HG03060 (cell line): ENCODE results near the gene TP53I13.
"Not testable (repeated sequence)": the region's sequence is repeated elsewhere in the genome, so short reads cannot be mapped to it uniquely, and the experiment has no call there.

Source experiments
- ATAC-seq: cut with Tn5 transposase; IDR thresholded peaks from one replicate; pipeline ENCODE4 v1.9.1; 2021; ENCODE audit warnings: low read depth, moderate number of reproducible peaks; ENCODE audit not compliant: unreplicated experiment

Gene TP53I13

GRCh38 chr17:29568331-29569244 lies at the start of gene TP53I13:
Gene TP53I13 (plus strand): TSS chr17:29568701. CDS start chr17:29568759, 58 bp downstream.
- ATAC-seq = no peak

- no peak for ATAC-seq
Observed at GRCh38 chr17:29524692-29525091, 43.8 kb upstream of the TP53I13 start.

- ATAC-seq = no peak
Observed at GRCh38 chr17:29526322-29526721, 42.2 kb upstream of the TP53I13 start.

DNA sequence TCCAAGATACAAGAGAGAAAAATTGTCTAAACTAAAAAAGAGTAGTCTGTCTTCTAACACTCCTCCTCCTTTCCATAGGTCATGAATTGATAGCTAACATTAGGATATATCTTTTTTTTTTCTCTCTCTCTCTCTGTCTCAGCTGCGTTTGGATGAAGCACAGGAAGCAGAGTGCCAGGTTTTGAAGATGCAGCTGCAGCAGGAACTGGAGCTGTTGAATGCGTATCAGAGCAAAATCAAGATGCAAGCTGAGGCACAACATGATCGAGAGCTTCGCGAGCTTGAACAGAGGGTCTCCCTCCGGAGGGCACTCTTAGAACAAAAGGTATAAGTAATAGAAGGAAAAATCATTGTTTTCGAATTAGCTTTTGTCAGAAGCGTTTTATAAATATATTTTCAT lies 34.5 kb upstream of the TP53I13 start:
- ATAC-seq = no peak

- ATAC-seq = no peak
Observed at GRCh38 chr17:29544066-29544465, 24.4 kb upstream of the TP53I13 start.

GRCh38 chr17:29546085-29546484 lies 22.4 kb upstream of the TP53I13 start:
- ATAC-seq = no peak

GRCh38 chr17:29546830-29547229 lies 21.7 kb upstream of the TP53I13 start:
- no peak for ATAC-seq

- no peak for ATAC-seq
Observed at GRCh38 chr17:29549177-29549923, 19.2 kb upstream of the TP53I13 start.

- ATAC-seq = no peak
Observed at GRCh38 chr17:29555840-29556239, 12.7 kb upstream of the TP53I13 start.

- ATAC-seq = no peak
Observed at GRCh38 chr17:29557085-29557738, 11.3 kb upstream of the TP53I13 start.

- ATAC-seq = no peak
Observed at GRCh38 chr17:29557739-29558116, 10.8 kb upstream of the TP53I13 start.

- not testable (repeated sequence) for ATAC-seq
Observed at GRCh38 chr17:29558139-29558538, 10.4 kb upstream of the TP53I13 start.

DNA sequence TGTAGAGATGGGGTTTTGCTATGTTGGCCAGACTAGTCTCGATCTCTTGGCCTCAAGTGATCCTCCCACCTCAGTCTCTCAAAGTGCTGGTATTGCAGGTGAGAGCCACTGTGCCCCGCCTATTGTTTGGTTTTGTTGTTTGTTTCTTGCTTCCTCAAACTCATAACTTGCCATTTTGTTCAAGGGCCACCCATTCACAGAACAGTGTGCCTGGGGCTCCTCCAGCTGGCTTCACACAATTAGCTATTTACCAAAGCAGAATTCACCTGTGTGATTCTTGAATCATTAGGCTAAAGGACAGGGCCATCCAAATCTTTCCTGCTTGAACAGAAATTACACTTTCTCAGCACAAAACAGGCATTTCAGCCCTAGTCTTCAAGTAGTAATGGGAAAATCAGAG lies 8.9 kb upstream of the TP53I13 start:
- no peak for ATAC-seq

DNA sequence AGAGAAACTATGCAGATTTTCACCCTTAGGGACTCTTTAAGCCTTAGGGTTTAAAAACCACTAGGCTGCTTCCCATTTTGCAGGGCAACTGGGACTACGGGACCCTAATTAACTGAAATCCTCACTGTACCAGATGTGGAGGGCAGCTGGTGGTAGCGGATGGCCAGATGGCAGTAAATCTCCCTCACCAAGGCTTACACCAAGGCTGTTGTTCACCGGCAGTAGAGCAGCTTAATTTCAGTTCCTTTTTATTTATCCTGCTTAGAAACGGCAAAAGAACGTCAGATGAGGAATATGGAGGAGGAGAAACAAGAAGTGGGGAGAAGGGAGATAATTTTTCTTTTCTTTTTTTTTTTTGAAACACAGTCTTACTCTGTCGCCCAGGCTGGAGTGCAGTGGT lies 8.2 kb upstream of the TP53I13 start:
- no peak for ATAC-seq

GRCh38 chr17:29561554-29562517 lies 6.7 kb upstream of the TP53I13 start:
- no peak for ATAC-seq

DNA sequence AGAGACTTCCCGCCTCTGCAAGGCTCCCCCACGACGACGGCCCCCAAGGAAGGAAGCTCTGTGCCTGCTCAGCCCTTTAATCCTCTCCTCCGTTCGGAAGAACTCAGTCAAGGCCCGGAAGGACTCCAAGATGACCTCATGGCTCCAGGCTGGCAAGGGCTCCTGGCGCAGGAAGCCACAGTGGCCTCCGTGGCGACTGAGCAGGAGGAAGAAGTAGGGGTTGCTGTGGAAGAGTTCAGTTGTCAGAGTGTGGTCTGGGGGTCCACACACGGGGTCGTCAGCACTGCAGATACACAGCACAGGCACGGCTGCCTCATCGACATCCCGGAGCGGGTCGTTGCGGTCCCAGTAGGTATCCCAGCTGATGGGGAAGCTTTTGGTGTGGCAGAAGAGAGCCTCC lies 5.9 kb upstream of the TP53I13 start:
- no peak for ATAC-seq

GRCh38 chr17:29563816-29564215 lies 4.7 kb upstream of the TP53I13 start:
- ATAC-seq = no peak

- ATAC-seq = no peak
Observed at GRCh38 chr17:29565643-29566472, 2.6 kb upstream of the TP53I13 start.
